Esophagus squamous epithelium (tissue), 5 donors: ENCODE measurements around the gene KIDINS220. TPM values are rescaled to one million over a fixed set of nuclear protein-coding genes. Genes with fewer than 3 reads are reported as not detected.

Source experiments
- DNase-seq: peaks from one replicate; lab custom pipeline; 2025; lab: John Stamatoyannopoulos, UW
- H3K27ac ChIP-seq, 4 donors: fragments of 200-600 bp; sonication (generic); one replicate each; pipeline ENCODE4 v1.5.1; 2016 to 2019; ENCODE audit warnings: mild to moderate bottlenecking in 1 of 4
- H3K27me3 ChIP-seq, 4 donors: fragments of 200-600 bp; sonication (generic); 1 replicate in 3 of 4; 2 replicates in 1 of 4; pipeline versions ENCODE4 v1.5.1 to v1.6.0; 2017 to 2021; ENCODE audit warnings: antibody characterized with exemption in 1 of 4
- H3K36me3 ChIP-seq, 3 donors: fragments of 200-600 bp; sonication (generic); one replicate each; pipeline ENCODE4 v1.5.1; 2016 to 2019
- H3K4me1 ChIP-seq, 3 donors: fragments of 200-600 bp; sonication (generic); one replicate each; pipeline ENCODE4 v1.5.1; 2017 to 2019
- H3K4me3 ChIP-seq, 4 donors: fragments of 200-600 bp; sonication (generic); 1 replicate in 3 of 4; 2 replicates in 1 of 4; pipeline ENCODE4 v1.5.1; 2016 to 2019; ENCODE audit warnings: mild to moderate bottlenecking in 2 of 4, moderate library complexity in 1 of 4
- H3K9me3 ChIP-seq, 3 donors: fragments of 200-600 bp; sonication (generic); one replicate each; pipeline ENCODE4 v1.5.1; 2016 to 2019
- POLR2A ChIP-seq, 4 donors: fragments of 450-650 bp; IDR thresholded peaks; one replicate each; pipeline ENCODE4 v1.6.1; 2017; ENCODE audit warnings: antibody characterized with exemption in 4 of 4, mild to moderate bottlenecking in 4 of 4, moderate library complexity in 3 of 4
- WGBS, 2 donors: methylation state at CpG; one replicate each; pipeline ENCODE4 v1.1.5; 2018; 5-methylcytosine and 5-hydroxymethylcytosine counted together
- intact Hi-C: fragments of 100-400 bp; cut with DNase I; formaldehyde crosslinking; loops from one replicate; pipeline ENCODE4 v1.15.0; 2022
- total RNA-seq, 4 donors: library from RNA; depleted of rRNA; stranded (reverse); fragments of >200 nt; gene quantifications; one replicate each; pipeline ENCODE4 v1.1.0, GENCODE V29; 2016
- TF ChIP-seq, protein P1 (sequence below), 6 experiments: fragments of 450-650 bp in 4 of 6; fragments of 200-600 bp in 2 of 6; sonication (generic) in 2 of 6; IDR thresholded peaks; one replicate each; pipeline ENCODE4 v1.5.1; 2016 to 2019; ENCODE audit warnings: antibody characterized with exemption in 6 of 6, mild to moderate bottlenecking in 4 of 6, moderate library complexity in 4 of 6
- donor health status: DM: yes; HTN: yes; CAD: no.

KIDINS220 gene
- total RNA-seq, 4 donors from 2014 or later, result 27.4 to 58.7 (median 35.7) TPM

DNA sequence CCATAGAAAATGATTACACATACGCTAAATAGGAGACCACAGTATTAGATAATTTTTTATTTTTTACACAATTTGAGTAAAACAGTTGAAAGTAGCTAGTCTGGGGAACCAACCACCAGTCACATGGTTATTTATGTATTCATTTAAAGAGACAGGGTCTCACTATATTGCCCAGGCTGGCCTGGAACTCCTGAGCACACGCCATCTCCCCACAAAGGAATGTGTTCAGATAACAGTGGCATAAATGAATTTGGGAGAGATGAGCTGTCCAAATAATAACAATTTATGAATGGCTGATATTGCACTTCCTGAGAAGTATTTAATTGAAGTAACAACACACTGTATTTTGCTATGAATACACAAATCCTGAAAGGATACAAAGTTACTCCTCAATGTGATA lies 39.7 kb downstream of the KIDINS220 start:
- Histone ChIP-seq H3K4me3 (no peak overlapping the region), H3K27ac (no peak overlapping the region), H3K36me3 (peaks cover 6 to 100% (median 9%) of the 10 kb centered on the region in 3 donors), H3K9me3 (no peaks in the 10 kb centered on the region), H3K4me1 (no peaks in the 10 kb centered on the region), H3K27me3 (no peaks in the 10 kb centered on the region)
- TF ChIP-seq, protein P1, sequence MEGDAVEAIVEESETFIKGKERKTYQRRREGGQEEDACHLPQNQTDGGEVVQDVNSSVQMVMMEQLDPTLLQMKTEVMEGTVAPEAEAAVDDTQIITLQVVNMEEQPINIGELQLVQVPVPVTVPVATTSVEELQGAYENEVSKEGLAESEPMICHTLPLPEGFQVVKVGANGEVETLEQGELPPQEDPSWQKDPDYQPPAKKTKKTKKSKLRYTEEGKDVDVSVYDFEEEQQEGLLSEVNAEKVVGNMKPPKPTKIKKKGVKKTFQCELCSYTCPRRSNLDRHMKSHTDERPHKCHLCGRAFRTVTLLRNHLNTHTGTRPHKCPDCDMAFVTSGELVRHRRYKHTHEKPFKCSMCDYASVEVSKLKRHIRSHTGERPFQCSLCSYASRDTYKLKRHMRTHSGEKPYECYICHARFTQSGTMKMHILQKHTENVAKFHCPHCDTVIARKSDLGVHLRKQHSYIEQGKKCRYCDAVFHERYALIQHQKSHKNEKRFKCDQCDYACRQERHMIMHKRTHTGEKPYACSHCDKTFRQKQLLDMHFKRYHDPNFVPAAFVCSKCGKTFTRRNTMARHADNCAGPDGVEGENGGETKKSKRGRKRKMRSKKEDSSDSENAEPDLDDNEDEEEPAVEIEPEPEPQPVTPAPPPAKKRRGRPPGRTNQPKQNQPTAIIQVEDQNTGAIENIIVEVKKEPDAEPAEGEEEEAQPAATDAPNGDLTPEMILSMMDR (IDR thresholded peaks at IDR 0.05), result no peak
- TF ChIP-seq POLR2A (IDR thresholded peaks at IDR 0.05), result no peak
- WGBS, 2 donors, result 96 to 98% methylated on average over 2 of the region's 2 CpGs
- intact Hi-C loops, result no loop called here
- DNase-seq, result no peak

DNA sequence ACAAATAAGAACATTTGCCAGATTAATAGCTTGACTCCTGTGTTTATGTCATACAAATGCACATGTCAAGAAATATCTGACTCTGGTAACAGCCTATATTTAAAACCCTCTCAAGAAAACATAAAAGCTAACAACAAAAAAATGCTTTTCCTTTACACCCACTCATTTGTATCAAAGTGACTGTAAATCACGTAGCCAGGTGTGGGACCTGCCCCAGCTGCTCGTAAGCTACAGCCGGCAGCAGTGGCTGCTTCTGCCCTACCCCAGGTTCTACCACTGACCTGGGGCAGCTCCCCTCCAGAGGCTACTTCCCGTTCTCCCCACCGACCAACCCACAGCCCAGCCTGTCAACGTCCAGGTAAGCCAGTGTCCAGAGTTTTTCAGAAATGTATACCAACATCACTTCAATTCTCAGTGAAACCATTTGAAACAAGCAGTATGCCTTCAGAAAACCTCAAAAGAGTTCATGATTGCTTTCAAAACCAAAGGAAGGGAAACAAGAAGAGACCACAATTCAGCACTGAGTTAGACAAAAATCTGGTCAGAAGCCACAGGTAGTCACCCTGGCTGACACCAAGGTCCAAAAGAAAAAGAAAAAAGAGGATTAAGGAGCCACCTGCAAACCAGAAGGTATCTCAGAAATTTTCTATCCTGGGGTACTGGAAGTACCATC lies 40.4 kb downstream of the KIDINS220 start:
- no peak overlapping the region for H3K4me3 ChIP-seq
- no peak overlapping the region for H3K27ac ChIP-seq
- H3K9me3 ChIP-seq, result no peaks in the 10 kb centered on the region
- no peaks in the 10 kb centered on the region for H3K4me1 ChIP-seq
- DNase-seq, result no peak
- H3K27me3 ChIP-seq, result no peaks in the 10 kb centered on the region
- intact Hi-C loops, result no loop called here
- WGBS, 2 donors, result 86 to 89% methylated on average over 5 to 6 of the region's 6 CpGs
- TF ChIP-seq, protein P1 (IDR thresholded peaks at IDR 0.05), result no peak
- no peak for TF ChIP-seq POLR2A (IDR thresholded peaks at IDR 0.05)
- peaks cover 6 to 100% (median 9%) of the 10 kb centered on the region in 3 donors for H3K36me3 ChIP-seq

DNA sequence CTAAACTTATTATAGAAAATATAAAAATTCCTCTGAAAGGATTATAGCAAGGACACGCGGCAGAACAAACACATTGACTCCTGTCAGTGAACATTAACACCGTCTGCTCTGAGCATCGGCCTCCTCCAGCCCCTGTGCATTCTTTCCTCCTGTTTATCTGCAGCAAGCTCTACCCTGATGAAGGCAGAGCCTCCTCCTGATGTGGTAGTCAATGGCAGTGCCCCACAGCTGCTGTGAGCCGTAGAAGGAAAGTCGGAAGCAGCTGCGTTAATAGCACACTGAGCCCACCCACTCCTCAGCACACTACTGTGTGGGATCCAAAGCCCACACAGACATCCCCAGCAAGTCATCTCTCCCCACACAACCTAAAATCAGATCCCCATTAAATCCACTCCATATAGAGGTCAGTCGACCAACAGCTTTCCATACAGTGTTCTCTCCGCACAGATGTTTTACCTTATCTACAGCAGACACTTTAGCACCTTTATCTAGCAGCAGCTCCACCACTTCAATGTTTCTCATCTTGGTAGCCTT lies 41.0 kb downstream of the KIDINS220 start:
- Histone ChIP-seq H3K4me3 (no peak overlapping the region), H3K27me3 (no peaks in the 10 kb centered on the region), H3K36me3 (peaks cover 6 to 94% (median 9%) of the 10 kb centered on the region in 3 donors), H3K4me1 (no peaks in the 10 kb centered on the region), H3K27ac (no peak overlapping the region), H3K9me3 (no peaks in the 10 kb centered on the region)
- WGBS, 2 donors, result 81 to 93% methylated on average over 9 of the region's 9 CpGs
- intact Hi-C loops, result no loop called here
- TF ChIP-seq POLR2A (IDR thresholded peaks at IDR 0.05), result no peak
- TF ChIP-seq, protein P1 (IDR thresholded peaks at IDR 0.05), result no peak
- no peak for DNase-seq

DNA sequence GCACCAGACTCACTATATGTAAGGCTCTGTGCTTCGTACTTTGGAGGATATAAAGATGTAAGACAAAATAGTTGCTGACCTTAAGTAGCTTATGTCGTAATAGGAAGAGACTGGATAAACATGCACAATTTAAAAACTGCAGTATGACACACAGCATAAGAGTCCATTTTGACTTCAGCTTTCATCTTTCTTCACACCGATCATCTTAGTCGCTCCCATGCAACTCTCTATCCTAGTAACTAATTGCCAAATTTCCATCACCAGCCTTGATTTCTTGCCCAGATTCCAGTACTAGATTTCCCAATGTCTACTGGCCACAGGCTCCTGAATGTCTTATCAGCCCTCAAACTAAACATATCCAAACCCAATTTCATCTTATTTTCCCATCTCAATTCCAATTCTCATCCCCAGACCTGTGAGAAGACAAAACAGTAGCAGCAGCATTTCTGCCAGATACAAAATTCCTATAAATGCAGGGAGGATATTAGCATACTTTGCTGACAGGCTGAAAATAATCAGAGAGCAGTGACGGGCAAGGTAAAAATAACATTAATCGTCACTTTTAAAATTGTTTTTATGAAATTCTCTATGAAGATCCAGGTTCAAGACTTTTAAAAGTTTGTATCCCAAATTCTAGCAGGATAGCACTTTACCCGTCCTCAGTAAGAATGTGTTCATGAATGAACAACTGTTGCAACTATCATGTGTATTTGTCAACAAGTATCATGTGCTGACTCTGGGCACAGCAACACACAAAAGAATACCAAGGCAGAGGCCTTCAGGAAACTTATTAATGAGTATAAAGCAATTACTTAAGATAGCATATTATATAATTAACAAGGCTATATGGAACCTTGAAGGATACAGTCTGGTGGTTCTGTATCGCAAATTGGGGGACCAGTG lies 42.2 kb downstream of the KIDINS220 start:
- TF ChIP-seq, protein P1 (IDR thresholded peaks at IDR 0.05), result no peak
- no peak for TF ChIP-seq POLR2A (IDR thresholded peaks at IDR 0.05)
- no peaks in the 10 kb centered on the region for H3K4me1 ChIP-seq
- intact Hi-C loops, result no loop called here
- H3K9me3 ChIP-seq, result no peaks in the 10 kb centered on the region
- H3K27me3 ChIP-seq, result no peaks in the 10 kb centered on the region
- WGBS, 2 donors, result 88 to 89% methylated on average over 8 of the region's 8 CpGs
- no peak overlapping the region for H3K4me3 ChIP-seq
- H3K27ac ChIP-seq, result no peak overlapping the region
- DNase-seq, result no peak
- peaks cover 9 to 94% (median 14%) of the 10 kb centered on the region in 3 donors for H3K36me3 ChIP-seq
